Measurements from ENCODE around the gene SP7. TPM values are rescaled to one million over a fixed set of nuclear protein-coding genes. Genes with fewer than 3 reads are reported as not detected.

SP7 gene
- total and polyA plus RNA-seq, 2 experiments from 2014 or later = not detected

DNA sequence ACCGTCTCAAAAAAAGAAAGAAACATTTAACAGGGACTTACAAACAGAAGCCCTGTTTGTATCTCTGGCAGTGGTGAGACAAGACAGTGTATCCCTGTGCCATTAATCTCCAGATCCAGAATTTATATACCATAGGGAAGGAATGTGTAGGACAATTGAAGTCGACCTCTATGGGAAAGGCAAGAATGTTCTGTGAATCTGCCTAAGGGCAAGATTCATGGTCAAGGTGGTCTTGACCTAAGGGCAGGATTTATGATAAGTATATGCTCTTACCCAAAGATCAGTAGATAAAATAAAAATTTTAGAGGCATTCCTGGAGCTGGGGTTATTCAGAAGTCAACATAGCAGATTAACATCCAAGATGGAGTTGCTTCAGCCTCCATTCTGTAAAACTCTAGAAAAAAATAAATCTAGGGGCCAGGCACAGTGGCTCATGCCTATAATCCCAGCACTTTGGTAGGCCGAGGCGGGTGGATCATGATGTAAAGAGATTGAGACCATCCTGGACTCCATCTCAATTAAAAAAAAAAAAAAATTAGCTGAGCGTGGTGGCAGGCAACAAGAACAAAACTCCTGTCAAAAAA is 22.8 kb upstream of the SP7 start:
- no peaks in the 10 kb centered on the region for H3K27me3 ChIP-seq (replicated peaks; ENCODE audit: insufficient read depth)
- in situ Hi-C loops (cut with MboI) = no loop called here
- TF ChIP-seq EZH2phosphoT487 (IDR thresholded peaks at IDR 0.05; ENCODE audit: insufficient read depth, low read depth) = no peak
- TF ChIP-seq EZH2 (IDR thresholded peaks at IDR 0.05; ENCODE audit: insufficient read depth, poor library complexity, severe bottlenecking) = no peak
- 75 to 76% methylated on average over 5 of the region's 5 CpGs for WGBS, 2 experiments (ENCODE audit: low coverage in 1 of 2, low lambda C conversion rate in 2 of 2, missing lambda C conversion rate in 2 of 2)
- no peaks in the 10 kb centered on the region for H3K9me3 ChIP-seq (ENCODE audit: low read depth)
- no peak for DNase-seq
- H3F3A ChIP-seq (ENCODE audit: insufficient read depth) = no peaks in the 10 kb centered on the region
- no peaks in the 10 kb centered on the region for H3K79me2 ChIP-seq (ENCODE audit: insufficient read depth)
- H3K4me3 ChIP-seq = no peak overlapping the region
- no peak overlapping the region for H3K9ac ChIP-seq
- H2AFZ ChIP-seq = no peak overlapping the region
- no peaks in the 10 kb centered on the region for H3K9me2 ChIP-seq (ENCODE audit: insufficient read depth)
- no peaks in the 10 kb centered on the region for H3K4me1 ChIP-seq (ENCODE audit: insufficient read depth)
- no peak overlapping the region for H3K27ac ChIP-seq
- no peaks in the 10 kb centered on the region for H3K36me3 ChIP-seq (ENCODE audit: low read depth)
- no peak overlapping the region for H3K4me2 ChIP-seq (ENCODE audit: unreplicated experiment)
- no peaks in the 10 kb centered on the region for H4K20me1 ChIP-seq (ENCODE audit: insufficient read depth)

DNA sequence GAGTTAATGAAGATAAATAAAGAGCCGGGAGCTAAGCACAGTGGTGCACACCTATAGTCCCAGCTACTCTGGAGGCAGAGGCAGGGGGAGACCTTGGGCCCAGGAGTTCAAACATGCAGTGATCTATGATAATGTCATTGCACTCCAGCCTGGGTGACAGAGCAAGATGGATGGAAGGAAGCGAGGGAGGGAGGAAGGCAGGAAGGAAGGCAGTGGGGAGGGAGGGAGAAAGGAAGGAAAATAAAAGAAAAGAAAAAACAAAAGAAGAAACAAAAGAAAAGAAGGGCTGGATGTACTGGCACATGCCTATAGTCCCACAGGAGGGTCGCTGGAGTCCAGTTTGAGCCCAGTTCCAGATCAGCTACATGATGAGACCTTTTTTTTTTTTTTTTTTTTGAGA is 19.0 kb upstream of the SP7 start:
- Histone ChIP-seq H3K9me2 (ENCODE audit: insufficient read depth) (no peaks in the 10 kb centered on the region), H3K9ac (no peak overlapping the region), H3F3A (ENCODE audit: insufficient read depth) (no peaks in the 10 kb centered on the region), H3K27me3 (replicated peaks; ENCODE audit: insufficient read depth) (no peaks in the 10 kb centered on the region), H3K27ac (no peak overlapping the region), H3K4me2 (ENCODE audit: unreplicated experiment) (no peak overlapping the region), H3K4me1 (ENCODE audit: insufficient read depth) (no peaks in the 10 kb centered on the region), H4K20me1 (ENCODE audit: insufficient read depth) (no peaks in the 10 kb centered on the region), H3K79me2 (ENCODE audit: insufficient read depth) (no peaks in the 10 kb centered on the region), H2AFZ (no peak overlapping the region), H3K9me3 (ENCODE audit: low read depth) (no peaks in the 10 kb centered on the region), H3K36me3 (ENCODE audit: low read depth) (no peaks in the 10 kb centered on the region), H3K4me3 (no peak overlapping the region)
- WGBS, 2 experiments (ENCODE audit: low coverage in 1 of 2, low lambda C conversion rate in 2 of 2, missing lambda C conversion rate in 2 of 2) = 81 to 85% methylated on average over 3 of the region's 3 CpGs
- in situ Hi-C loops (cut with MboI) = no loop called here
- DNase-seq = no peak
- no peak for TF ChIP-seq EZH2 (IDR thresholded peaks at IDR 0.05; ENCODE audit: insufficient read depth, poor library complexity, severe bottlenecking)
- TF ChIP-seq EZH2phosphoT487 (IDR thresholded peaks at IDR 0.05; ENCODE audit: insufficient read depth, low read depth) = no peak

DNA sequence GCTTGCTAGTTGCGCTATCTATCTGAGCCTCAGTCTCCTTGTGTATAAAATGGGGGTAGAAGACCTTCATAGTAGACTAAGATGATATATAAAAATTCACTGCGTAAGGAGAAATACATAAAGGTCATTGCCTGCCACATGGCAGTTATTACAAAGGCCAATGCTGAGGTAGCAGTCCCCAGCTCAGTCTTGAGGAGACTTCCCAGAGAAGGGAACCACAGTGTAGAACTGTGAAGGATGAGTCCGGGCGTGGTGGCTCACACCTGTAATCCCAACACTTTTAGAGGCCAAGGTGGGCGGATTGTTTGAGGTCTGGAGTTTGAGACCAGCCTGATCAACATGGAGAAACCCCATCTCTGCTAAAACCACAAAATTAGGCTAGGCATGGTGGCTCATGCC is 17.1 kb upstream of the SP7 start:
- no peak for DNase-seq
- H3K9ac ChIP-seq = no peak overlapping the region
- no peaks in the 10 kb centered on the region for H3K9me2 ChIP-seq (ENCODE audit: insufficient read depth)
- no peaks in the 10 kb centered on the region for H3K79me2 ChIP-seq (ENCODE audit: insufficient read depth)
- no peak overlapping the region for H3K27ac ChIP-seq
- TF ChIP-seq EZH2phosphoT487 (IDR thresholded peaks at IDR 0.05; ENCODE audit: insufficient read depth, low read depth) = no peak
- no peak overlapping the region for H3K4me2 ChIP-seq (ENCODE audit: unreplicated experiment)
- in situ Hi-C loops (cut with MboI) = no loop called here
- no peaks in the 10 kb centered on the region for H4K20me1 ChIP-seq (ENCODE audit: insufficient read depth)
- H3K27me3 ChIP-seq (replicated peaks; ENCODE audit: insufficient read depth) = no peaks in the 10 kb centered on the region
- H3F3A ChIP-seq (ENCODE audit: insufficient read depth) = peaks cover 9% of the 10 kb centered on the region; the same call in 1 of the 2 replicates
- peaks cover 3% of the 10 kb centered on the region; the same call in 1 of the 2 replicates for H3K4me1 ChIP-seq (ENCODE audit: insufficient read depth)
- no peaks in the 10 kb centered on the region for H3K36me3 ChIP-seq (ENCODE audit: low read depth)
- no peak overlapping the region for H3K4me3 ChIP-seq
- WGBS, 2 experiments (ENCODE audit: low coverage in 1 of 2, low lambda C conversion rate in 2 of 2, missing lambda C conversion rate in 2 of 2) = 91 to 95% methylated on average over 5 of the region's 5 CpGs
- no peak overlapping the region for H2AFZ ChIP-seq
- no peaks in the 10 kb centered on the region for H3K9me3 ChIP-seq (ENCODE audit: low read depth)

DNA sequence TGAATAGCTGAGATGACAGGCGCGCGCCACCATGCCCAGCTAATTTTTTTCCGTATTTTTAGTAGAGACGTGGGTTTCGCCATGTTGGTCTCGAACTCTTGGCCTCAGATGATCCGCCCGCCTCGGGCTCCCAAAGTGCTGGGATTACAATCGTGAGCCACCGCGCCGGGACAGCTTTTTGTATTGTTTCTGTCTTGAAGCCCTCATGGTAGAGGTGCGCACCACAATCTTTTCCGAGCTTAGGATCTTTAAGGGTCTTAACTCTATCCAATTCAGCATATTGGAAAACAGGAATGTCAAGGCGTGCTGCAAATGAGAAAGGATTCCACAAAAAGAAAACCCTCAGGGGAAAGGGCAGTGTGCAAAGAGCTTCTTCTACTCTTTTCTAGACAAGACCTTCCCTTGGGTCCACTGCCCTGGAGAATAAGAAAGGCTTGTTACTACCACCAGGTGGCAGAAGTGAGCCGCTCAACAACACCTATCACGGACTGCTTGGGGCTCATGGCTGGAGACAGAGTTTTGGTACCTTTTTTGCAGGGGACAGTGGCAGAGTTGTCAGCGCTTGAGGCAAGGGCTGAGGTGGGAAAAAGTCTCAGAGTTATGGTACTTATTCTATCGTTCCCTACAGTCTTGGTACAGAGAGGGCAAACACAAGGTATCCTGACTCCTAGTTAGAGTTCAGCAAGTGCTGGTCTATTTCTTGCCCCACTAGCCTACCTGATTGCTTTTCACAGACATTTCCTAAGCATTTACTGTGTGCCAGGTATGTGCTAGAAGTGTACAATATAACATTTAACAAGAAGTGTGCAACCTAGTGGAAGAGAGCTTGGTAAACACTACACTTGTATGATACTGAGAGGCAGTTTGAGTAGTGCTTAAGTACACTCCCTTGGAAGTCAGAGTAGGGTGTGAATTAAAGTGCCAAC is 16.4 kb upstream of the SP7 start:
- 47 to 50% methylated on average over 21 of the region's 21 CpGs for WGBS, 2 experiments (ENCODE audit: low coverage in 1 of 2, low lambda C conversion rate in 2 of 2, missing lambda C conversion rate in 2 of 2)
- in situ Hi-C loops (cut with MboI) = no loop called here
- H3F3A ChIP-seq (ENCODE audit: insufficient read depth) = peaks cover 11% of the 10 kb centered on the region; the same call in 1 of the 2 replicates
- H3K4me3 ChIP-seq = no peak overlapping the region
- TF ChIP-seq EZH2 (IDR thresholded peaks at IDR 0.05; ENCODE audit: insufficient read depth, poor library complexity, severe bottlenecking) = no peak
- no peak for TF ChIP-seq EZH2phosphoT487 (IDR thresholded peaks at IDR 0.05; ENCODE audit: insufficient read depth, low read depth)
- peak overlapping the region; percentile 27 for H2AFZ ChIP-seq
- peak; percentile 83 for DNase-seq
- no peaks in the 10 kb centered on the region for H3K9me2 ChIP-seq (ENCODE audit: insufficient read depth)
- no peak overlapping the region for H3K27ac ChIP-seq
- no peak overlapping the region for H3K9ac ChIP-seq
- H4K20me1 ChIP-seq (ENCODE audit: insufficient read depth) = no peaks in the 10 kb centered on the region
- H3K36me3 ChIP-seq (ENCODE audit: low read depth) = no peaks in the 10 kb centered on the region
- H3K4me1 ChIP-seq (ENCODE audit: insufficient read depth) = peaks cover 3% of the 10 kb centered on the region; the same call in 1 of the 2 replicates
- no peaks in the 10 kb centered on the region for H3K79me2 ChIP-seq (ENCODE audit: insufficient read depth)
- H3K4me2 ChIP-seq (ENCODE audit: unreplicated experiment) = no peak overlapping the region
- H3K27me3 ChIP-seq (replicated peaks; ENCODE audit: insufficient read depth) = no peaks in the 10 kb centered on the region
- no peaks in the 10 kb centered on the region for H3K9me3 ChIP-seq (ENCODE audit: low read depth)

Data from GM23248 (cell line).